Breast epithelium (tissue), 3 donors: ENCODE data around the gene PORCN.

ENCODE experiments used
- CTCF ChIP-seq, 3 donors: fragments of 450-650 bp; IDR thresholded peaks; one replicate each; pipeline ENCODE4 v1.5.1; 2016 to 2017; ENCODE audit warnings: antibody characterized with exemption in 3 of 3, mild to moderate bottlenecking in 3 of 3, moderate library complexity in 3 of 3
- POLR2A ChIP-seq: fragments of 450-650 bp; IDR thresholded peaks from one replicate; pipeline ENCODE4 v1.6.1; 2016; ENCODE audit warnings: antibody characterized with exemption, mild to moderate bottlenecking, moderate library complexity
- POLR2AphosphoS5 ChIP-seq, 3 donors: sonication (generic); formaldehyde crosslinking; IDR thresholded peaks; one replicate each; pipeline ENCODE4 v1.6.1; 2017; ENCODE audit warnings: antibody characterized with exemption in 3 of 3

- TF ChIP-seq CTCF (IDR thresholded peaks at IDR 0.05) = no peak
- TF ChIP-seq POLR2AphosphoS5 (IDR thresholded peaks at IDR 0.05) = no peak
- no peak for TF ChIP-seq POLR2A
Observed at GRCh38 chrX:48467281-48467761, 41.5 kb upstream of the PORCN start.
